Neutrophil (primary cell): ENCODE results near the gene ERG.
A peak's percentile ranks its signal among the peaks of the same experiment; 100 is the strongest.

Experiments used
- H3K27ac ChIP-seq: fragments of 200-600 bp; sonication (generic); 2 replicates; pipeline ENCODE4 v1.5.1; 2016; ENCODE audit warnings: mild to moderate bottlenecking, moderate library complexity
- H3K27me3 ChIP-seq: fragments of 200-600 bp; sonication (generic); 2 replicates; pipeline ENCODE4 v1.6.0; 2016; ENCODE audit warnings: mild to moderate bottlenecking
- H3K36me3 ChIP-seq: fragments of 200-600 bp; sonication (generic); 2 replicates; pipeline ENCODE4 v1.5.1; 2017
- H3K4me1 ChIP-seq, 2 experiments: fragments of 200-600 bp in 1 of 2; sonication (generic) in 1 of 2; 1 replicate in 1 of 2; 2 replicates in 1 of 2; pipeline versions ENCODE4 v1.5.1 to v1.6.1; 2013 to 2016; ENCODE audit warnings: low read depth in 1 of 2, low read length in 1 of 2, mild to moderate bottlenecking in 1 of 2, moderate library complexity in 1 of 2; ENCODE audit not compliant: control insufficient read depth in 1 of 2, insufficient read depth in 1 of 2
- H3K4me3 ChIP-seq, 2 experiments: fragments of 200-600 bp in 1 of 2; sonication (generic) in 1 of 2; 1 replicate in 1 of 2; 2 replicates in 1 of 2; pipeline ENCODE4 v1.5.1; 2013 to 2016; ENCODE audit warnings: low read depth in 1 of 2, low read length in 1 of 2, mild to moderate bottlenecking in 1 of 2, moderate library complexity in 1 of 2
- H3K9me3 ChIP-seq: fragments of 200-600 bp; sonication (generic); 2 replicates; pipeline ENCODE4 v1.5.1; 2016
- TF ChIP-seq, protein P1 (sequence below): fragments of 200-600 bp; sonication (generic); IDR thresholded peaks from 2 replicates; pipeline ENCODE4 v1.5.1; 2016; ENCODE audit warnings: antibody characterized with exemption

ERG gene

DNA sequence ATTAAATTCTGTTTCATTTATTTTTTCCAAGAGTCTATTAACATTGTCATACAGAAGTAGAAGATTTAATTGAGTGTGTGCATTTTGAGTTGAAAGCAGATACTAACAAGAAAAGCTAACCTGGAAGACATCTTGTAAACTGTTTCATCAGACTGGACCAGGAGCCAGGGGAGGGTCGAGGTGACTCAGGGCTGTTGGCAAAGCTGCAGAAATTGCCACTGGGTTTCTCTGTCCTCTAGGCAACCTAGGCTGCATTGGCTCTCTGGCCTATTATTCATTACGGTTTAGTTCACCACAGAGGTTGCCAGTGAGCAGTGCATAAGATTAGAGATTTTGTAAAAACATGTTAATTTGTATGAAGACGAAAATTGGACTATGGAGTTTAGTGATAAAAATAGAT is 27.5 kb downstream of the ERG start:
- TF ChIP-seq, protein P1, sequence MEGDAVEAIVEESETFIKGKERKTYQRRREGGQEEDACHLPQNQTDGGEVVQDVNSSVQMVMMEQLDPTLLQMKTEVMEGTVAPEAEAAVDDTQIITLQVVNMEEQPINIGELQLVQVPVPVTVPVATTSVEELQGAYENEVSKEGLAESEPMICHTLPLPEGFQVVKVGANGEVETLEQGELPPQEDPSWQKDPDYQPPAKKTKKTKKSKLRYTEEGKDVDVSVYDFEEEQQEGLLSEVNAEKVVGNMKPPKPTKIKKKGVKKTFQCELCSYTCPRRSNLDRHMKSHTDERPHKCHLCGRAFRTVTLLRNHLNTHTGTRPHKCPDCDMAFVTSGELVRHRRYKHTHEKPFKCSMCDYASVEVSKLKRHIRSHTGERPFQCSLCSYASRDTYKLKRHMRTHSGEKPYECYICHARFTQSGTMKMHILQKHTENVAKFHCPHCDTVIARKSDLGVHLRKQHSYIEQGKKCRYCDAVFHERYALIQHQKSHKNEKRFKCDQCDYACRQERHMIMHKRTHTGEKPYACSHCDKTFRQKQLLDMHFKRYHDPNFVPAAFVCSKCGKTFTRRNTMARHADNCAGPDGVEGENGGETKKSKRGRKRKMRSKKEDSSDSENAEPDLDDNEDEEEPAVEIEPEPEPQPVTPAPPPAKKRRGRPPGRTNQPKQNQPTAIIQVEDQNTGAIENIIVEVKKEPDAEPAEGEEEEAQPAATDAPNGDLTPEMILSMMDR: no peak

DNA sequence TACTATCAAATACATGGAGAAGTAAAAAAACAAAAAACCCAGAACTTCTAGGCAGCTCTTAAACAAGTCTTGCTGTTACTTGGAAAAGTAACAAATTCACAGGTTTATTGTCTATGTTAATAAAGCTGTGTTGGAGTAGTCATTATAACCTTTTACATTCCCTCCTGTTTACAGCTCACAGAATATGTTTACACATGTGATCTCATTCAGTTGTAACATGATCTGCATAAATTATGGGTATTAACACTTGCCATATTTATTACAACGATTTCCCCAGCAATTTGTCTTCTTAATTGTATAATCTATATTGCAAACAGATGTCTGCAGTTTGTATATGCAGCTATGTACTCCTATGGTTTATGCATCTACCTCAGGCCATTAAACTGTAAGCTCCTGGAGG is 28.6 kb downstream of the ERG start:
- Histone ChIP-seq H3K9me3 (no peaks in the 10 kb centered on the region), H3K4me3 (no peak overlapping the region), H3K27me3 (no peaks in the 10 kb centered on the region), H3K27ac (peak overlapping the region; percentile 3), H3K36me3 (no peaks in the 10 kb centered on the region), H3K4me1 (peaks cover 70 to 85% of the 10 kb centered on the region in 2 experiments)
- TF ChIP-seq, protein P1: no peak

More for the DNA sequence above, 27.5 kb downstream of the ERG start:
- Histone ChIP-seq H3K27ac (peak overlapping the region; percentile 69), H3K36me3 (no peaks in the 10 kb centered on the region), H3K4me1 (peaks cover 81 to 94% of the 10 kb centered on the region in 2 experiments), H3K27me3 (no peaks in the 10 kb centered on the region), H3K4me3 (no peak overlapping the region), H3K9me3 (no peaks in the 10 kb centered on the region)

DNA sequence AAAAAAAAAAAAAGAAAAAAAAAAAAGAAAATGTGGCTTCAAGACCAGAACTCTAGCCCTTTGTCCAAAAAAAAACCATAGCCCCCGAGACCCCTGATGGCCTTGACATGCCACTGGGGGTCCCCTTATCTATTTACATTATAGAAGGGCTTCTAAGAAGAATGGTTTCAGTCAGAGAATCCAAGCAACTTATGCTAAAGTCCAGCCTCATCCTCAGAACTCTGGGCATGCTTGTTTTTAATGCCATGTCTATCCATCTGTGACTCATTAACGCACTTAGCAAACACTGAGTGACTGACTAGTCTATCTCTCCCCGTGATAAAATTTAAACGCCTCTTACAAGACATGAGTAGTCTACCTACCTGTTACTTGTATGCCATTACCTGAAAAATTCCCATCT is 29.3 kb downstream of the ERG start:
- H3K36me3 ChIP-seq: no peaks in the 10 kb centered on the region
- peak overlapping the region; percentile 3 for H3K27ac ChIP-seq
- TF ChIP-seq, protein P1: no peak
- no peaks in the 10 kb centered on the region for H3K9me3 ChIP-seq
- no peak overlapping the region for H3K4me3 ChIP-seq
- H3K4me1 ChIP-seq: peaks cover 65 to 80% of the 10 kb centered on the region in 2 experiments
- no peaks in the 10 kb centered on the region for H3K27me3 ChIP-seq

DNA sequence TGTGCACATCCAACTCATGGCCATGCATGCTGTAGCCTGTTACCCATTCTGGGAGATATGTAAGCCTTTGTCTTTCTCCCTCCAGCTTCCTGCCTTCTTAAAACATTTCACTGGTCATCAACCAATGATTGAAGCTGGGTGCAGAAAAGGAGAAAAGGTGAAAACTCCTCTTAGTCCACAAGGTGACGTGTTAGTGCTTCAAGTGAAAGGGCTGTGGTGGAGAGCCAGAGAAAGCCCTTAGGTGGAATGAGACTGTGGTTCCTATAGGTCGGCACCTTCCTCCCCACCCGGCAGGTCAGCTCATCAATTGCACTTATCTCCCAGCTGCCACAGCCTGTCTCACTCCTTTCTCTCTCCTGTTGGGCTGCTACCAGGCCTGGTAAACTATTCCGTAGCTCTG is 30.4 kb downstream of the ERG start:
- Histone ChIP-seq H3K27me3 (no peaks in the 10 kb centered on the region), H3K9me3 (no peaks in the 10 kb centered on the region), H3K4me1 (peaks cover 60 to 77% of the 10 kb centered on the region in 2 experiments), H3K36me3 (no peaks in the 10 kb centered on the region), H3K27ac (peak overlapping the region; percentile 76), H3K4me3 (peak overlapping the region; percentile 15 to 33)
- TF ChIP-seq, protein P1: no peak

DNA sequence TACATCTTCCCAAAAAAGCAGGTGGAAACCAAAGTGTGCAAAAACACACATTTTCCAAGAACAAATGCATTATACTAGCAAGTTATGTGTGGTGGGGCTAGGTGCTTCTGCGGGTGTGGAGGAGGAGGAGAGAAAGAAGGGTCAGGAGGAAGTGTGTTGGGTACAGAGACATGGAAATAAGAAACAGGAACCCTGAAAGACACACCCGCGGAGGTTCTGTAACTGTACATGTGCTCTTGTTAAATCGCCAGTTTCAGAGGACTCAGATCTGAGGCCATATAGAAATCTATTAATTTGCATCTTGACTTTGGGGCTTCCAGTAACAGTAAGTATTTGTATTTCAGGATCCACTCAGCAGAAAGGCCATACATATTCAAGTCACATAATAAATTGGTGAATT is 30.9 kb downstream of the ERG start:
- Histone ChIP-seq H3K27me3 (no peaks in the 10 kb centered on the region), H3K9me3 (no peaks in the 10 kb centered on the region), H3K4me3 (peak overlapping the region; percentile 15 to 33), H3K4me1 (peaks cover 57 to 76% of the 10 kb centered on the region in 2 experiments), H3K27ac (peak overlapping the region; percentile 76), H3K36me3 (no peaks in the 10 kb centered on the region)
- TF ChIP-seq, protein P1: no peak
